GM18520 (cell line): ENCODE results near the gene PTK7.

Source experiments
- ATAC-seq: cut with Tn5 transposase; IDR thresholded peaks from one replicate; pipeline ENCODE4 v1.9.1; 2021; ENCODE audit not compliant: unreplicated experiment

Gene PTK7

GRCh38 chr6:43082806-43083655 lies 6.9 kb downstream of the PTK7 start:
- ATAC-seq: no peak

- ATAC-seq: no peak
Measured at GRCh38 chr6:43086022-43086658, 10.0 kb downstream of the PTK7 start.

- ATAC-seq: no peak
Measured at GRCh38 chr6:43088654-43089056, 12.5 kb downstream of the PTK7 start.

GRCh38 chr6:43089467-43089866 lies 13.4 kb downstream of the PTK7 start:
- no peak for ATAC-seq

- ATAC-seq: no peak
Measured at GRCh38 chr6:43089874-43090558, 13.9 kb downstream of the PTK7 start.

- ATAC-seq: no peak
Measured at GRCh38 chr6:43090559-43090956, 14.4 kb downstream of the PTK7 start.

GRCh38 chr6:43091020-43091419 lies 14.9 kb downstream of the PTK7 start:
- no peak for ATAC-seq

- no peak for ATAC-seq
Measured at GRCh38 chr6:43091436-43091991, 15.4 kb downstream of the PTK7 start.

- ATAC-seq: no peak
Measured at GRCh38 chr6:43092635-43093034, 16.5 kb downstream of the PTK7 start.

GRCh38 chr6:43093436-43094289 lies 17.5 kb downstream of the PTK7 start:
- no peak for ATAC-seq

- no peak for ATAC-seq
Measured at GRCh38 chr6:43095939-43096338, 19.8 kb downstream of the PTK7 start.

GRCh38 chr6:43096451-43097097 lies 20.5 kb downstream of the PTK7 start:
- no peak for ATAC-seq

GRCh38 chr6:43097098-43097489 lies 21.0 kb downstream of the PTK7 start:
- ATAC-seq: no peak

GRCh38 chr6:43097502-43097901 lies 21.4 kb downstream of the PTK7 start:
- no peak for ATAC-seq

GRCh38 chr6:43101497-43101896 lies 25.4 kb downstream of the PTK7 start:
- no peak for ATAC-seq

GRCh38 chr6:43103253-43103876 lies 27.3 kb downstream of the PTK7 start:
- ATAC-seq: no peak

GRCh38 chr6:43105538-43106222 lies 29.6 kb downstream of the PTK7 start:
- no peak for ATAC-seq

- ATAC-seq: no peak
Measured at GRCh38 chr6:43107344-43108062, 31.4 kb downstream of the PTK7 start.
